OCI-LY7 (cell line): Measurements from ENCODE around the gene BBS9. TPM values are rescaled to one million over a fixed set of nuclear protein-coding genes. Genes with fewer than 3 reads are reported as not detected.

Experiments
- BruUV-seq: library from RNA; stranded (reverse); fragments of 400-500 nt; replicated peaks from 2 replicates; lab custom pipeline; 2021; lab: Mats Ljungman, UMichigan
- CTCF ChIA-PET: fragments of 300-600 bp; sonication (Branson Sonifier 250); formaldehyde crosslinking; loops from one replicate; lab custom pipeline; 2022; ENCODE audit warnings: antibody characterized with exemption; ENCODE audit not compliant: unreplicated experiment; lab: Charles Lee
- POLR2A ChIA-PET: fragments of 300-600 bp; sonication (Branson Sonifier 250); formaldehyde crosslinking; loops from one replicate; lab custom pipeline; 2022; ENCODE audit warnings: antibody characterized with exemption; lab: Charles Lee
- DNase-seq: peaks from one replicate; pipeline ENCODE4 v3.0.0-alpha.2; 2015; ENCODE audit warnings: low spot score
- H2AFZ ChIP-seq: fragments of 200-600 bp; sonication (generic), shearing (Covaris generic); 2 replicates; pipeline ENCODE4 v1.6.1; 2014; ENCODE audit warnings: mild to moderate bottlenecking, antibody characterized with exemption, low read length, moderate library complexity
- H3K27ac ChIP-seq: fragments of 200-600 bp; sonication (generic); 2 replicates; pipeline ENCODE4 v1.5.1; 2014; ENCODE audit warnings: mixed run types, low read depth, mild to moderate bottlenecking, moderate library complexity, low read length, inconsistent platforms; ENCODE audit not compliant: poor library complexity, severe bottlenecking
- H3K36me3 ChIP-seq: fragments of 200-600 bp; sonication (generic); 2 replicates; pipeline ENCODE4 v1.6.1; 2014; ENCODE audit warnings: mild to moderate bottlenecking, antibody characterized with exemption, low read length, moderate library complexity, mixed read lengths; ENCODE audit not compliant: insufficient read depth
- H3K4me1 ChIP-seq: fragments of 200-600 bp; sonication (generic); 2 replicates; pipeline ENCODE4 v1.5.1; 2014; ENCODE audit warnings: mild to moderate bottlenecking, low read length; ENCODE audit not compliant: insufficient read depth, poor library complexity, severe bottlenecking
- H3K4me2 ChIP-seq: fragments of 200-600 bp; sonication (generic); 2 replicates; pipeline ENCODE4 v1.6.1; 2014; ENCODE audit warnings: mild to moderate bottlenecking, low read length
- H3K4me3 ChIP-seq: fragments of 200-600 bp; sonication (generic); 2 replicates; pipeline ENCODE4 v1.5.1; 2014; ENCODE audit warnings: mild to moderate bottlenecking, low read depth, low read length; ENCODE audit not compliant: poor library complexity, severe bottlenecking
- H3K79me2 ChIP-seq: fragments of 200-600 bp; sonication (generic); 2 replicates; pipeline ENCODE4 v1.6.1; 2016; ENCODE audit warnings: low read depth, mild to moderate bottlenecking, low read length, moderate library complexity, mixed read lengths; ENCODE audit not compliant: insufficient read depth
- H3K9me2 ChIP-seq: fragments of 200-600 bp; sonication (generic); 2 replicates; pipeline ENCODE4 v1.6.1; 2016; ENCODE audit warnings: mild to moderate bottlenecking, low read length, mixed read lengths; ENCODE audit not compliant: insufficient read depth
- H3K9me3 ChIP-seq: fragments of 200-600 bp; sonication (generic); 2 replicates; pipeline ENCODE4 v1.6.1; 2014; ENCODE audit warnings: mild to moderate bottlenecking, mixed run types, low read length, mixed read lengths
- H4K20me1 ChIP-seq: fragments of 200-600 bp; sonication (generic); 2 replicates; pipeline ENCODE4 v1.6.1; 2014; ENCODE audit warnings: mild to moderate bottlenecking, antibody characterized with exemption, low read length, moderate library complexity, mixed read lengths; ENCODE audit not compliant: insufficient read depth
- EZH2phosphoT487 ChIP-seq: fragments of 200-600 bp; sonication (generic); IDR thresholded peaks from 2 replicates; pipeline ENCODE4 v1.6.1; 2018; ENCODE audit warnings: low read depth, borderline replicate concordance, mild to moderate bottlenecking, mixed run types, antibody characterized with exemption, low read length, moderate library complexity, mixed read lengths
- intact Hi-C: fragments of 100-400 bp; cut with micrococcal nuclease; formaldehyde crosslinking; loops from one replicate; pipeline ENCODE4 v1.10.0; 2022; ENCODE audit not compliant: unreplicated experiment
- total RNA-seq, 2 experiments: library from RNA; depleted of rRNA in 1 of 2; stranded (reverse); fragments of >200 nt in 1 of 2; shearing (Covaris generic) in 1 of 2; gene quantifications; 2 replicates each; pipeline ENCODE4 v1.2.3, GENCODE V29; 2014 to 2022
- TF ChIP-seq, protein P1 (sequence below): fragments of 200-600 bp; sonication (generic); conservative IDR thresholded peaks from 2 replicates; pipeline ENCODE4 v1.5.1; 2014; ENCODE audit warnings: mild to moderate bottlenecking, antibody characterized with exemption, low read length, moderate library complexity, mixed read lengths

BBS9 gene
- total RNA-seq, 2 experiments from 2014 or later: 6.8 to 14.8 TPM

DNA sequence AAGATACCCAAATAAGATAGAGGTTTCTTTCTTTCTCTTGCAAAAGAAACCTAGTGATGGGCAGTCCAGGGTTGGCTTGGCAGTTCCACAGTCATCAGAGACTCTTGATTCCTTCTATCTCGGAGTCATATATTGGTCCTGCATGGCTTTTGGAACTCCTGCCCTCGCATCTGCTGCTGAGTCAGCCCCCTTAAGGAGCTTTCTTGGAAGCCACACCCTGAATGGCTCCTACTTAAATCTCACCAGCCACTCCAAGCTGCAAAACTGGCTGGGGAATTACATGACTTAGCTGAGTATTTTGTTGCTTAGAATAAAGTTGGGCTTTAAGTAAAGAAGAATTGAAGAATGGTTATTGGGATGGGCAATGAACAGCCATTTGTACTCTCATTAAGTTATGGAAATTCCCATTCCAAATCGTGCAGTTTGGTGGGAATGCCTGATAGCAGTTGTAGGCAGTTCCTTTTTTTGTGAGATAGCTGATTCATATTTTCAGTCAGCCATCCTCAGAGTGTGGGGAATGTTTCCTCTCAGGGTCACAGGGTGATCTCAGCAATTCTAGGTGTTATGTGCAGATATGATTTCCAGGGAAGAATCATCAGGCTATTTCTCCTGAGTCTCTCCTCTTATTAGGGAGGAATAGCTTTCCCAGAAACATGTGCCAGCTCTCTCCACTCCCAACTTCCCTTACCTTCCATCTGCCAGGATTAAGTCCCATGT is 209.9 kb downstream of the BBS9 start:
- Histone ChIP-seq H2AFZ (no peak overlapping the region), H3K9me3 (no peaks in the 10 kb centered on the region), H3K4me2 (no peak overlapping the region), H3K79me2 (no peaks in the 10 kb centered on the region), H4K20me1 (no peaks in the 10 kb centered on the region), H3K27ac (no peak overlapping the region), H3K36me3 (no peaks in the 10 kb centered on the region), H3K4me3 (no peak overlapping the region), H3K9me2 (no peaks in the 10 kb centered on the region), H3K4me1 (no peaks in the 10 kb centered on the region)
- intact Hi-C loops: no loop called here
- CTCF ChIA-PET: interaction anchor here (0.6 kb wide), 1 partner anchor 195 kb away, joined by 3 read pairs; no protein-coding TSS in a partner anchor
- POLR2A ChIA-PET: interaction anchor here (1.1 to 1.2 kb wide), 2 partner anchors 9 to 15 kb away, joined by 3 read pairs; no protein-coding TSS in a partner anchor
- TF ChIP-seq EZH2phosphoT487: no peak
- TF ChIP-seq, protein P1, sequence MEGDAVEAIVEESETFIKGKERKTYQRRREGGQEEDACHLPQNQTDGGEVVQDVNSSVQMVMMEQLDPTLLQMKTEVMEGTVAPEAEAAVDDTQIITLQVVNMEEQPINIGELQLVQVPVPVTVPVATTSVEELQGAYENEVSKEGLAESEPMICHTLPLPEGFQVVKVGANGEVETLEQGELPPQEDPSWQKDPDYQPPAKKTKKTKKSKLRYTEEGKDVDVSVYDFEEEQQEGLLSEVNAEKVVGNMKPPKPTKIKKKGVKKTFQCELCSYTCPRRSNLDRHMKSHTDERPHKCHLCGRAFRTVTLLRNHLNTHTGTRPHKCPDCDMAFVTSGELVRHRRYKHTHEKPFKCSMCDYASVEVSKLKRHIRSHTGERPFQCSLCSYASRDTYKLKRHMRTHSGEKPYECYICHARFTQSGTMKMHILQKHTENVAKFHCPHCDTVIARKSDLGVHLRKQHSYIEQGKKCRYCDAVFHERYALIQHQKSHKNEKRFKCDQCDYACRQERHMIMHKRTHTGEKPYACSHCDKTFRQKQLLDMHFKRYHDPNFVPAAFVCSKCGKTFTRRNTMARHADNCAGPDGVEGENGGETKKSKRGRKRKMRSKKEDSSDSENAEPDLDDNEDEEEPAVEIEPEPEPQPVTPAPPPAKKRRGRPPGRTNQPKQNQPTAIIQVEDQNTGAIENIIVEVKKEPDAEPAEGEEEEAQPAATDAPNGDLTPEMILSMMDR: no peak
- BruUV-seq: no TSS peak
- no peak for DNase-seq

DNA sequence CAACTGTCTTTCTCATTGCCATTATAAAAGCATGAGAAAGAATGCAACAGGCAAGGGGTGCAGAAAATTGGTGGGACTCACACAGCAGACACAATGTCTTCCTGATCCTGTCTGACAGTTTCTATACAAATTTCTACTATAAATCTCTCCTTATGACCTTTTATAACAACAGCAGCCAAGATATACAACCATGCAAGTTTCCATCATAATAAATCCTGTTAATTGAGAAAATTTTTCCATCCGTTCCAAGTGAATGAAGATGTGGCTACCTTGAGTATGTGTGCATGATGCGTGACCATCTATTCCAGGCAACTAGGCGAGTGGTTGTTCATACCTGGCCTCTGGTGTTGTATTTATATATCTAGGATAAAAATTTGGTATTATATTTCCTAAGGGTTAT is 216.7 kb downstream of the BBS9 start:
- no peak overlapping the region for H3K4me3 ChIP-seq
- H3K79me2 ChIP-seq: no peaks in the 10 kb centered on the region
- DNase-seq: no peak
- H3K4me2 ChIP-seq: no peak overlapping the region
- TF ChIP-seq, protein P1: no peak
- no peak for TF ChIP-seq EZH2phosphoT487
- H3K9me3 ChIP-seq: no peaks in the 10 kb centered on the region
- CTCF ChIA-PET: no interaction called here
- intact Hi-C loops: no loop called here
- no peaks in the 10 kb centered on the region for H3K9me2 ChIP-seq
- BruUV-seq: no TSS peak
- POLR2A ChIA-PET: interaction anchor here (0.9 kb wide), 1 partner anchor 11 kb away, joined by 3 read pairs; no protein-coding TSS in a partner anchor
- no peaks in the 10 kb centered on the region for H4K20me1 ChIP-seq
- no peaks in the 10 kb centered on the region for H3K36me3 ChIP-seq
- no peak overlapping the region for H3K27ac ChIP-seq
- H2AFZ ChIP-seq: no peak overlapping the region
- H3K4me1 ChIP-seq: no peaks in the 10 kb centered on the region

DNA sequence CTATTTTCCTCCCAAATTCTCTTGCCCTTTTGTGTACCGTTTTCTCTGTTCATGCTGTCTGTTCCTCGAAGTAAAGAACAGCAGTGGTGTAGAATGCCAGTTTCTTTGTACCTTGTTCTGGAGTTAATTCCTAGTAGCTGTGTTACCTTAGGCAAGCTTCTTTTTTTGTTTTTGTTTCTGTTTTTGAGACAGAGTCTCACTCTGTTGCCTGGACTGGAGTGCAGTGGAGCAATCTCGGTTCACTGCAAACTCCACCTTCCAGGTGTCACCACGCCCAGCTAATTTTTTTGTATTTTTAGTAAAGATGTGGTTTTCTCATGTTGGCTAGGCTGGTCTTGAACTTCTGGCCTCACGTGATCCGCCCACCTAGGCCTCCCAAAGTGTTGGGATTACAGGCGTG is 221.2 kb downstream of the BBS9 start:
- no peak for TF ChIP-seq EZH2phosphoT487
- TF ChIP-seq, protein P1: no peak
- no peak overlapping the region for H2AFZ ChIP-seq
- no TSS peak for BruUV-seq
- no peak overlapping the region for H3K27ac ChIP-seq
- CTCF ChIA-PET: no interaction called here
- H3K9me3 ChIP-seq: no peaks in the 10 kb centered on the region
- intact Hi-C loops: no loop called here
- no peaks in the 10 kb centered on the region for H3K9me2 ChIP-seq
- H3K4me2 ChIP-seq: no peak overlapping the region
- no peak for DNase-seq
- H3K36me3 ChIP-seq: no peaks in the 10 kb centered on the region
- H3K79me2 ChIP-seq: no peaks in the 10 kb centered on the region
- POLR2A ChIA-PET: no interaction called here
- no peak overlapping the region for H3K4me3 ChIP-seq
- H3K4me1 ChIP-seq: no peaks in the 10 kb centered on the region
- H4K20me1 ChIP-seq: no peaks in the 10 kb centered on the region
